Mesothelial cell of epicardium (in vitro differentiated cells): Measurements from ENCODE around the gene CLEC9A. TPM values are rescaled to one million over a fixed set of nuclear protein-coding genes. Genes with fewer than 3 reads are reported as not detected.

ENCODE experiments used
- DNase-seq, 2 experiments: peaks; one replicate each; pipeline ENCODE4 v3.0.0; 2021; ENCODE audit warnings: low spot score in 2 of 2; ENCODE audit not compliant: unreplicated experiment in 2 of 2
- H3K27ac Mint-ChIP-seq: 2 replicates; pipeline ENCODE4 v1.8.0; 2021; ENCODE audit warnings: mixed read lengths
- H3K27me3 Mint-ChIP-seq: 2 replicates; pipeline ENCODE4 v1.8.0; 2021; ENCODE audit warnings: low read depth, mixed read lengths
- H3K36me3 Mint-ChIP-seq: 2 replicates; pipeline ENCODE4 v1.8.0; 2021; ENCODE audit warnings: mixed read lengths
- H3K4me1 Mint-ChIP-seq: 2 replicates; pipeline ENCODE4 v1.8.0; 2021; ENCODE audit warnings: mixed read lengths
- H3K4me3 Mint-ChIP-seq: 2 replicates; pipeline ENCODE4 v1.8.0; 2021; ENCODE audit warnings: mild to moderate bottlenecking, moderate library complexity, mixed read lengths
- H3K9me3 Mint-ChIP-seq: 2 replicates; pipeline ENCODE4 v1.8.0; 2021; ENCODE audit warnings: mixed read lengths
- CTCF ChIP-seq: fragments of 200-600 bp; sonication (generic); IDR thresholded peaks from one replicate; pipeline ENCODE4 v1.5.0; 2021; ENCODE audit warnings: antibody characterized with exemption; ENCODE audit not compliant: unreplicated experiment
- total RNA-seq: library from RNA; stranded (reverse); gene quantifications from 3 replicates; pipeline ENCODE4 v1.2.1, GENCODE V29; 2021

CLEC9A gene
- total RNA-seq, 1 donor from 2014 or later: not detected

GRCh38 chr12:10084733-10085132 lies 54.3 kb downstream of the CLEC9A start:
- DNase-seq: no peak
- Mint-ChIP-seq H3K4me1 (peaks cover 3% of the 10 kb centered on the region), H3K27me3 (no peaks in the 10 kb centered on the region), H3K36me3 (peaks cover 6% of the 10 kb centered on the region), H3K9me3 (peaks cover 40% of the 10 kb centered on the region), H3K4me3 (no peak overlapping the region), H3K27ac (no peak overlapping the region)
- TF ChIP-seq CTCF: no peak

DNA sequence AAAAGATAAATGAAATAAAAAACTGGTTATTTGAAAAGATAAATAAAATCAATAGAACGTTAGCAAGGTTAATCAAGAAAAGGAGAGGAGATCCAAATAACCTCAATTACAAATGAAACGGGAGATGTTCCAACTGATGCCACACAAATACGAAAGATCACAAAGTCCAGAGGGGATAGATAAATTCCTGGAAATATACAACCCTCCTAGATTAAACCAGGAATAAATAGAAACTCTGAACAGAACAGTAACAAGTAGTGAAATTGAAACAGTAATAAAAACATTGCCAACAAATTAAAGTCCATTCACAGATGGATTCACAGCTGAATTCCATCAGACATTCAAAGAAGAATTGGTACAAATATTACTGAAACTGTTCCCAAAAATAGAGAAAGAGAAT lies 55.9 kb downstream of the CLEC9A start:
- H3K9me3 Mint-ChIP-seq: peaks cover 28% of the 10 kb centered on the region
- no peak for TF ChIP-seq CTCF
- no peak for DNase-seq
- peaks cover 6% of the 10 kb centered on the region for H3K4me1 Mint-ChIP-seq
- H3K27ac Mint-ChIP-seq: no peak overlapping the region
- H3K27me3 Mint-ChIP-seq: no peaks in the 10 kb centered on the region
- no peak overlapping the region for H3K4me3 Mint-ChIP-seq
- peaks cover 6% of the 10 kb centered on the region for H3K36me3 Mint-ChIP-seq

DNA sequence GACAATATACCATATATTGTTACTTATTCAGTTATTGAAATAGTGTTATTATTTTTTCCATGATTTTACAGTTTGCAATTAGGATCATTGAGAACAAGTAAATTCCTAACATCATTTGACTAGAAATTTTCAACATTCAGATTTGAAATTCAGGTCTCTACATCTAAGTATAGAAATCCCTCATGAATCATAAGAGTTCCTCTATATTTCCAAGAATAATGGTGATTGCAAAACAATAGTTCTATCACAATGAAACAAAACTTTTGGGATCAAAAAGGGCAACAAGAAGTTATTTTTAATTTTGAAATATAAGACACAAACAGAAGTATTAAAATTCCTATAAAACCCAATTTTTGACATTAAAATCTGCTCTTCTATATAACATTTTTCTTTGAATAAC lies 57.5 kb downstream of the CLEC9A start:
- peaks cover 6% of the 10 kb centered on the region for H3K36me3 Mint-ChIP-seq
- peaks cover 3% of the 10 kb centered on the region for H3K4me1 Mint-ChIP-seq
- no peaks in the 10 kb centered on the region for H3K27me3 Mint-ChIP-seq
- DNase-seq: no peak
- H3K9me3 Mint-ChIP-seq: peaks cover 28% of the 10 kb centered on the region
- H3K27ac Mint-ChIP-seq: no peak overlapping the region
- TF ChIP-seq CTCF: no peak
- H3K4me3 Mint-ChIP-seq: no peak overlapping the region

GRCh38 chr12:10088955-10089900 lies 58.7 kb downstream of the CLEC9A start:
- Mint-ChIP-seq H3K4me3 (no peak overlapping the region), H3K4me1 (peaks cover 3% of the 10 kb centered on the region), H3K9me3 (peaks cover 21% of the 10 kb centered on the region), H3K36me3 (peaks cover 4% of the 10 kb centered on the region), H3K27ac (no peak overlapping the region), H3K27me3 (no peaks in the 10 kb centered on the region)
- no peak for TF ChIP-seq CTCF
- no peak for DNase-seq

DNA sequence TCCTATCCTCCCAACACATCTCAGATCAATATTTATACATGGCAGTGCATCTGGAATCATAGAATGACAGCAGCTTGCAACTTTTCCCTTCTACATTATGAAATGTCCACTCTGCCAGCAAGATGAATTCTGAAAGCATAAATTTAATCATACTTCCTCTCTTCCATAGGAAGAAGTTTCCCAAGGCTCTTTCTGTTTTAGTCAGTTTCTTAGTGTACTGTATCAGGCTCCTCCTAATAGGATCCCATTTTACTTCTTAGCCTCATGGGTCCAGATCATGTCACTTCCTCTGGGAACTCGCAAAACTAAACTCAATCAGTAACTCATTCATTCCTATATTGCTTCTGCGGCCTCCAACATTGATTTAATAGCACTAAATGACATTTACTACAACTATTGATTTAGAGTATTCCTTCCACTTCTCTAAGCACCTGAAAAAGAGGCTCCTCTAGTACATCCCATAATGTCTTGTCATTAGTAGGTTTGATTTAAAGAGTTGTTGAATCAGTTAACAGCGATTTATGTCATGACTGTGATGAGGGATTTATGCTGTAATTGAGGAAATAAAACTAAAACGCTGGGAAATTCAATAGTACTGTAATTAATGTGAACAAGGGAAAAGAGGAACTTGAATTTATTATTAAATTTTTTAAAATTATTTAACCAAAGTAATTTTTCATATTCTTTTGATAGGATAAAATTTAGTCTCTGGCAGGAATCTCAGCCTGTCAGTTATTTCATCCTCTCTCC lies 64.3 kb downstream of the CLEC9A start:
- Mint-ChIP-seq H3K9me3 (no peaks in the 10 kb centered on the region), H3K27ac (no peak overlapping the region)

More for the DNA sequence above, 64.3 kb downstream of the CLEC9A start:
- H3K27me3 Mint-ChIP-seq: no peaks in the 10 kb centered on the region
- no peak for DNase-seq
- no peaks in the 10 kb centered on the region for H3K36me3 Mint-ChIP-seq
- H3K4me3 Mint-ChIP-seq: no peak overlapping the region
- TF ChIP-seq CTCF: no peak
- peaks cover 23% of the 10 kb centered on the region for H3K4me1 Mint-ChIP-seq
